Neural cell (in vitro differentiated cells): ENCODE results near the gene CIB4.

ENCODE experiments used
- POLR2AphosphoS5 ChIP-seq: IDR thresholded peaks from 2 replicates; pipeline ENCODE4 v1.6.1; 2012
- TF ChIP-seq, protein P1 (sequence below): fragments of 450-650 bp; IDR thresholded peaks from 2 replicates; pipeline ENCODE4 v1.5.1; 2014; ENCODE audit warnings: antibody characterized with exemption, mild to moderate bottlenecking, moderate library complexity; ENCODE audit not compliant: poor library complexity, severe bottlenecking

DNA sequence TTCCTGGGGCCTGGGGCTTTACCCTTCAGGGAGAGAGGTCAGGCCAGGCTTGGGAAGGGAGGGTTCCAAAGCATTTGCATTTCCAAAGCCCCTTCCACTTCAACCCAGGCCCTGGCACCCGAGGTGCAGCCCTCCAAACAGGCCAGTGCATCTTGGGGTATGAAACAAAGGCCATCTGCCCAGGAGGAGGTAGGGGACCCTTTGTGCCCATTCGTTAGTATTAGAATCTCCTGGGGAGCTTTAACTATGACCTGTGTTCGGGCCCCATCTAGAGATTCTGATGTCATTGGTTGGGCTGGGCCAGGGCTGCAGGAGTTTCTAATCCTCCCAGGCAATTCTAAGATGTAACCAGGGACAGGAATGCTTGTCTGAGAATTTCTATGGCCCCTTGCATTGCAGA lies 73.6 kb downstream of the CIB4 start:
- TF ChIP-seq, protein P1, sequence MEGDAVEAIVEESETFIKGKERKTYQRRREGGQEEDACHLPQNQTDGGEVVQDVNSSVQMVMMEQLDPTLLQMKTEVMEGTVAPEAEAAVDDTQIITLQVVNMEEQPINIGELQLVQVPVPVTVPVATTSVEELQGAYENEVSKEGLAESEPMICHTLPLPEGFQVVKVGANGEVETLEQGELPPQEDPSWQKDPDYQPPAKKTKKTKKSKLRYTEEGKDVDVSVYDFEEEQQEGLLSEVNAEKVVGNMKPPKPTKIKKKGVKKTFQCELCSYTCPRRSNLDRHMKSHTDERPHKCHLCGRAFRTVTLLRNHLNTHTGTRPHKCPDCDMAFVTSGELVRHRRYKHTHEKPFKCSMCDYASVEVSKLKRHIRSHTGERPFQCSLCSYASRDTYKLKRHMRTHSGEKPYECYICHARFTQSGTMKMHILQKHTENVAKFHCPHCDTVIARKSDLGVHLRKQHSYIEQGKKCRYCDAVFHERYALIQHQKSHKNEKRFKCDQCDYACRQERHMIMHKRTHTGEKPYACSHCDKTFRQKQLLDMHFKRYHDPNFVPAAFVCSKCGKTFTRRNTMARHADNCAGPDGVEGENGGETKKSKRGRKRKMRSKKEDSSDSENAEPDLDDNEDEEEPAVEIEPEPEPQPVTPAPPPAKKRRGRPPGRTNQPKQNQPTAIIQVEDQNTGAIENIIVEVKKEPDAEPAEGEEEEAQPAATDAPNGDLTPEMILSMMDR = no peak
- no peak for TF ChIP-seq POLR2AphosphoS5
